GM10248 (cell line): ENCODE results near the gene CDC25B.

Experiments used
- CTCF ChIA-PET: fragments of 300-600 bp; sonication (Branson Sonifier 250); formaldehyde crosslinking; extraction: SDS; loops from one replicate; lab custom pipeline; 2021; ENCODE audit warnings: antibody characterized with exemption; lab: Yijun Ruan, JAX
- POLR2A ChIA-PET: fragments of 350-650 bp; sonication (Branson Sonifier 250); formaldehyde crosslinking; extraction: SDS; loops from one replicate; lab custom pipeline; 2020; ENCODE audit warnings: antibody characterized with exemption; lab: Yijun Ruan, JAX
- DNase-seq: peaks from one replicate; pipeline ENCODE4 v3.0.0; 2012; ENCODE audit errors: extremely low spot score
- TF ChIP-seq, protein P1 (sequence below): IDR thresholded peaks from 2 replicates; pipeline ENCODE4 v1.5.1; 2012; ENCODE audit warnings: mild to moderate bottlenecking, low read depth; ENCODE audit errors: extremely low read depth, missing control alignments, control extremely low read depth

CDC25B gene

DNA sequence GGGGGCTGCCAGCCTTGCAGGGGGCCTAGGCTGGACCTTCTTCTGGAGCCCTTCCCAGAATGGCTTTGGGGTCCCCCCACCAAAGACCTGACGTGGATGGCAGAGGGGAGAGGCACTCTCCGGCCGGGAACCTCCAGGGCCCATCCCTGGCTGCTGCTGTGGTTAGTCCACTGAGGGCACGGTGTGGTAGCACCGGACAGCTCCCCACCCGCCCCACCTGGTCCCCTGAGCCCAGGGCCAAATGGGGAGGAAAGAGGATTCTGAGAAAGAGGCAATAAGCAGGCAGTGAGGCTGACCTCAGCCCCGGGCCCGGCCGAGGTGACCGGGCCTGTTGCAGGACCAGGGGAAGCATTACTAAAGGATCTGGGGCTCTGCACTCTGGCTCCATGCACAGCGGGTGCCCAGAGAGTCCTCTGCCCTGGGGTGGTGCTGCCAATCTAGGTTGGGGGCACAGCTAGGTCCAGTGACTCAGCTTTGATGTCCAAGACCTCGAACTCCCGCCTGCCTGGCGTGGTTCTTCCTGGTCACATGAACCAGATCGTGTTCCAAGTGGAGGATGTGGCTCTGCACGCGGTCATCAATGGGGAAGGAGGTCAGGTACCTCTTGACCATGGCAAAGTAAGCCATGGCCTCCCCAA lies 11.8 kb upstream of the CDC25B start:
- DNase-seq = no peak
- TF ChIP-seq, protein P1, sequence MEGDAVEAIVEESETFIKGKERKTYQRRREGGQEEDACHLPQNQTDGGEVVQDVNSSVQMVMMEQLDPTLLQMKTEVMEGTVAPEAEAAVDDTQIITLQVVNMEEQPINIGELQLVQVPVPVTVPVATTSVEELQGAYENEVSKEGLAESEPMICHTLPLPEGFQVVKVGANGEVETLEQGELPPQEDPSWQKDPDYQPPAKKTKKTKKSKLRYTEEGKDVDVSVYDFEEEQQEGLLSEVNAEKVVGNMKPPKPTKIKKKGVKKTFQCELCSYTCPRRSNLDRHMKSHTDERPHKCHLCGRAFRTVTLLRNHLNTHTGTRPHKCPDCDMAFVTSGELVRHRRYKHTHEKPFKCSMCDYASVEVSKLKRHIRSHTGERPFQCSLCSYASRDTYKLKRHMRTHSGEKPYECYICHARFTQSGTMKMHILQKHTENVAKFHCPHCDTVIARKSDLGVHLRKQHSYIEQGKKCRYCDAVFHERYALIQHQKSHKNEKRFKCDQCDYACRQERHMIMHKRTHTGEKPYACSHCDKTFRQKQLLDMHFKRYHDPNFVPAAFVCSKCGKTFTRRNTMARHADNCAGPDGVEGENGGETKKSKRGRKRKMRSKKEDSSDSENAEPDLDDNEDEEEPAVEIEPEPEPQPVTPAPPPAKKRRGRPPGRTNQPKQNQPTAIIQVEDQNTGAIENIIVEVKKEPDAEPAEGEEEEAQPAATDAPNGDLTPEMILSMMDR = no peak
- ChIA-PET CTCF (interaction anchor here (0.9 to 1.4 kb wide), 2 partner anchors 74 to 301 kb away, joined by 3 to 4 read pairs; no protein-coding TSS in a partner anchor), POLR2A (no interaction called here)

DNA sequence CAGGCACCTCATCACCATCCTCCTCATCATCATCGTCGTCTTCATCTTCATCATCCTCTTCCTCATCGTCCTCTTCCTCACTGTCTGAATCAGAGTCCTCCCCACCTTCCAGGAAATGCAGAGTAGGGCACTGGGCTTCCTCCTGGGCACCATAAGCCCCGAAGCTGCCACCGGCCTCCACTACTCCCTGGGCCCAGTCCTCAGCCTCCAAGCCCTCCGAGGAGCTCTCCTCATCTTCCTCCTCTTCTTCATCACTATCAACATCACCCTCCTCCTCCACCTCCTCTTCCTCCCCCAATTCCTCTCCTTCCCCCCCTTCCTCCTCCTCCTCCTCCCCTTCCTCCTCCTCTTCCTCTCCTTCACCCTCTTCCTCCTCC lies 11.3 kb upstream of the CDC25B start:
- TF ChIP-seq, protein P1 = no peak
- CTCF ChIA-PET = interaction anchor here (0.9 to 6.2 kb wide), 4 partner anchors 17 to 301 kb away, joined by 3 to 25 read pairs (median 12); partner anchors contain the start of gene ADISSP
- POLR2A ChIA-PET = no interaction called here
- DNase-seq = no peak

- no peak for DNase-seq
- ChIA-PET POLR2A (no interaction called here), CTCF (interaction anchor here (0.9 to 7.7 kb wide), 16 partner anchors 9 to 299 kb away, joined by 3 to 63 read pairs (median 4); partner anchors contain the start of genes ADISSP and AP5S1)
- TF ChIP-seq, protein P1 = no peak
Measured at GRCh38 chr20:3785240-3786125, 10.6 kb upstream of the CDC25B start.

DNA sequence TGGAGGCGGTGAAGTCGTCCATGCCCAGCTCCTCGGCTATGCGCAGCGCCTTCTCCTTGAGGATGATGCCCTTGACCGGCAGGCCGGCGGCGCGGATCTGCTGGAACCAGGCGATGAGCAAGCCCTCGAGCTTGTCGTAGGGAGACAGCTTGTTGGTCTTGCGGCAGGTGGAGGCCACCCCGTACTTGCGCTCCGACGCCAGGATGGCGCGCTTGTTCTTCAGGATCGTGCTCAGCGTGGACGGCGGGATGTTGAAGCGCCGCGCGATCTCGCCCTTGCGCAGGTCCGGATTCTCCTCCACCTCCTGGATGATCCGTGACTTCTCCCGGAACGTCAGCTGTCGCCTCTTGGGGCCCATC lies 10.0 kb upstream of the CDC25B start:
- POLR2A ChIA-PET = no interaction called here
- DNase-seq = peak; percentile 47
- CTCF ChIA-PET = interaction anchor here (0.6 to 7.7 kb wide), 19 partner anchors 9 to 298 kb away, joined by 3 to 63 read pairs (median 4); partner anchors contain the start of genes ADISSP and AP5S1
- TF ChIP-seq, protein P1 = no peak

DNA sequence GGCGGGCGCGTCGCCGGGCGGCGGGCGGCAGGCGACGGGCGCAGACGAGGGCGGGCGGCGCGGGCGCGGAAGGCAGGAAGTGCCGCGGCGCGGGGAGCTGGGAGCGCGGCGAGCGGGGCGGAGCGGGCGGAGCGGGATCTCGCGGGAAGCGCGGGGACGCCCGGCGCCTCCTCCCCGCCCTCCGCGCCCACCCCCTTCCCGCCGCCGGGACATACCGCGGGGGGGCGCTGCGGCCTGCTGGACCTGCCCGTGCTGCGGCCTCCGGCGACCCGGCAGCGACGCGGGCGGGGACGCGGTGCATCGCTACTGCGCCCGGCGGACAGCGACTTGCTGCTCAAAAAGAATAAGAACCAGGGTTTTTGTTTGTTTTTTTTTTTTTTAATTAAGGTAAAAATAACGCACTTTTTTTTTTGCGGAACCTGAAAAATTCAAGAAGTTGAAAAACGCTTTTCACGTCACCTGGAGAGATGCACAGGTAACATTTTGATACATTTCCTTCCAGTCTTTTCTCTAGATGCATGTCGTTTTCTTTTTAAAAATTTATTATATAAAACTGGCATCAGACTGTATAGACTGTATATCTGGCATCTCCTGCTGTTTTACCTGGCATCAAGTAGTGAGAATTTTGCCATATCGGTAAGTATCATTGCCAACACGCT lies 9.3 kb upstream of the CDC25B start, which contains the start of gene CENPB:
Gene CENPB, minus strand, starts transcription at position 76 of the 659 bp plus-strand sequence. CDS start 257 bp downstream, outside the sequence.
- POLR2A ChIA-PET = interaction anchor here (0.5 kb wide), 1 partner anchor 32 kb away, joined by 7 read pairs; no protein-coding TSS in a partner anchor
- CTCF ChIA-PET = interaction anchor here (0.6 to 7.7 kb wide), 28 partner anchors 8 to 297 kb away, joined by 3 to 63 read pairs (median 4); partner anchors contain the start of genes ADISSP and AP5S1
- peak; percentile 95 for DNase-seq
- TF ChIP-seq, protein P1 = peak; percentile 71
